Panc1 (cell line): Measurements from ENCODE around the gene PGA3. TPM values are rescaled to one million over a fixed set of nuclear protein-coding genes. Genes with fewer than 3 reads are reported as not detected.

Source experiments
- ATAC-seq: fragments of 200-7000 bp; cut with Tn5 transposase; 2 replicates; pipeline ENCODE4 v1.9.1; 2020; ENCODE audit warnings: mild to moderate bottlenecking, moderate library complexity
- BruUV-seq: library from RNA; stranded (reverse); fragments of 400-500 nt; replicated peaks from 2 replicates; lab custom pipeline; 2021; lab: Mats Ljungman, UMichigan
- CTCF ChIA-PET: fragments of 300-600 bp; sonication (Branson Sonifier 250); formaldehyde crosslinking; loops from one replicate; lab custom pipeline; 2022; ENCODE audit warnings: antibody characterized with exemption; lab: Charles Lee
- POLR2A ChIA-PET: fragments of 300-600 bp; sonication (Branson Sonifier 250); formaldehyde crosslinking; loops from one replicate; lab custom pipeline; 2022; ENCODE audit warnings: antibody characterized with exemption; lab: Charles Lee
- DNase-seq: peaks from one replicate; pipeline ENCODE4 v3.0.0-alpha.2; 2010; ENCODE audit warnings: low read depth, low spot score
- H3K27ac ChIP-seq: 2 replicates; pipeline ENCODE4 v1.5.1; 2011; ENCODE audit warnings: mild to moderate bottlenecking, low read length, inconsistent platforms
- H3K27me3 ChIP-seq: fragments of 200-500 bp; sonication (Bioruptor generic); 2 replicates; pipeline ENCODE4 v1.6.0; 2014; ENCODE audit warnings: low read length, inconsistent platforms; ENCODE audit not compliant: control insufficient read depth, insufficient read depth
- H3K36me3 ChIP-seq: fragments of 200-500 bp; sonication (Bioruptor generic); 2 replicates; pipeline ENCODE4 v1.5.1; 2014; ENCODE audit warnings: inconsistent platforms, mild to moderate bottlenecking, low read length, moderate library complexity; ENCODE audit not compliant: control insufficient read depth, insufficient read depth
- H3K4me1 ChIP-seq: 2 replicates; pipeline ENCODE4 v1.5.1; 2011; ENCODE audit warnings: inconsistent platforms, mild to moderate bottlenecking, low read length, moderate library complexity; ENCODE audit not compliant: control insufficient read depth, insufficient read depth
- H3K4me3 ChIP-seq, 2 experiments: 2 replicates each; pipeline ENCODE4 v1.5.1; 2011 to 2012; ENCODE audit warnings: low read depth in 2 of 2, low read length in 2 of 2, mild to moderate bottlenecking in 2 of 2, inconsistent platforms in 1 of 2, moderate library complexity in 1 of 2
- H3K9me3 ChIP-seq: fragments of 200-500 bp; sonication (Bioruptor generic); 2 replicates; pipeline ENCODE4 v1.5.1; 2014; ENCODE audit warnings: low read depth, mild to moderate bottlenecking, inconsistent platforms, low read length, moderate library complexity; ENCODE audit not compliant: control insufficient read depth, insufficient read depth
- CTCF ChIP-seq: fragments of 450-650 bp; IDR thresholded peaks from 2 replicates; pipeline ENCODE4 v1.5.1; 2017; ENCODE audit warnings: mild to moderate bottlenecking
- POLR2AphosphoS5 ChIP-seq: IDR thresholded peaks from 2 replicates; pipeline ENCODE4 v1.6.1; 2012; ENCODE audit warnings: mild to moderate bottlenecking, low read depth, low read length, moderate library complexity
- REST ChIP-seq, 2 experiments: IDR thresholded peaks; 2 replicates each; pipeline ENCODE4 v1.6.1; 2011 to 2012; ENCODE audit warnings: low read depth in 2 of 2, control low read depth in 1 of 2, low read length in 1 of 2, mild to moderate bottlenecking in 1 of 2, moderate library complexity in 1 of 2; ENCODE audit not compliant: insufficient read depth in 1 of 2
- SIN3A ChIP-seq: IDR thresholded peaks from 2 replicates; pipeline ENCODE4 v1.6.1; 2012; ENCODE audit warnings: low read depth, mild to moderate bottlenecking, low read length, moderate library complexity, borderline replicate concordance; ENCODE audit not compliant: insufficient read depth
- TCF7L2 ChIP-seq: IDR thresholded peaks from 2 replicates; pipeline ENCODE4 v1.6.1; 2011; ENCODE audit warnings: mild to moderate bottlenecking, low read depth, low read length, inconsistent platforms
- in situ Hi-C: cut with HindIII; loops from 2 replicates; pipeline ENCODE4 v1.10.0; 2016; ENCODE audit warnings: low sequenced_read_pairs, low pct_unique_long_range_greater_than_20kb
- intact Hi-C: fragments of 100-400 bp; cut with micrococcal nuclease; formaldehyde crosslinking; loops from one replicate; pipeline ENCODE4 v1.10.0; 2022; ENCODE audit not compliant: unreplicated experiment
- total RNA-seq: library from RNA; stranded (reverse); gene quantifications from one replicate; pipeline ENCODE4 v1.2.1, GENCODE V29; 2021; ENCODE audit not compliant: unreplicated experiment

Gene PGA3
- total RNA-seq, 1 experiment from 2014 or later, result not detected

- H3K27me3 ChIP-seq, result no peaks in the 10 kb centered on the region; the same call in 1 of the 2 replicates
- no peak for DNase-seq
Measured at GRCh38 chr11:61168042-61168688, 35.1 kb upstream of the PGA3 start.

GRCh38 chr11:61168800-61169199, 34.5 kb upstream of the PGA3 start:
- Histone ChIP-seq H3K4me1 (0 out of 2 replicates have a peak, but pooled peaks cover 2% of the 10 kb centered on the region), H3K27me3 (no peaks in the 10 kb centered on the region; the same call in none of the 2 replicates), H3K9me3 (no peaks in the 10 kb centered on the region), H3K4me3 (no peak overlapping the region), H3K27ac (no peak overlapping the region), H3K36me3 (no peaks in the 10 kb centered on the region)
- DNase-seq (no peak), ATAC-seq (no peak)
- in situ Hi-C loops, result no loop called here
- ChIA-PET POLR2A (no interaction called here), CTCF (no interaction called here)
- BruUV-seq, result no TSS peak
- intact Hi-C loops, result no loop called here
- TF ChIP-seq POLR2AphosphoS5 (no peak), SIN3A (no peak), TCF7L2 (no peak), REST (IDR thresholded peaks at IDR 0.05; ENCODE audit: insufficient read depth in 1 of 2, low read depth in 2 of 2, low read length in 1 of 2) (no peak), CTCF (no peak)

More at GRCh38 chr11:61168042-61168688, 35.1 kb upstream of the PGA3 start:
- no peak for ATAC-seq
- ChIA-PET POLR2A (no interaction called here), CTCF (no interaction called here)
- Histone ChIP-seq H3K4me3 (no peak overlapping the region), H3K27ac (no peak overlapping the region), H3K4me1 (0 out of 2 replicates have a peak, but pooled peaks cover 2% of the 10 kb centered on the region), H3K9me3 (no peaks in the 10 kb centered on the region), H3K36me3 (no peaks in the 10 kb centered on the region)
- no TSS peak for BruUV-seq
- in situ Hi-C loops, result no loop called here
- TF ChIP-seq CTCF, result no peak
- TF ChIP-seq SIN3A, result no peak
- no peak for TF ChIP-seq TCF7L2
- intact Hi-C loops, result no loop called here
